Measurements from ENCODE around the gene GPD1L.

Gene GPD1L

GRCh38 chr3:32140943-32141342 is 34.5 kb downstream of the GPD1L start:
- DNase-seq, result no peak

DNA sequence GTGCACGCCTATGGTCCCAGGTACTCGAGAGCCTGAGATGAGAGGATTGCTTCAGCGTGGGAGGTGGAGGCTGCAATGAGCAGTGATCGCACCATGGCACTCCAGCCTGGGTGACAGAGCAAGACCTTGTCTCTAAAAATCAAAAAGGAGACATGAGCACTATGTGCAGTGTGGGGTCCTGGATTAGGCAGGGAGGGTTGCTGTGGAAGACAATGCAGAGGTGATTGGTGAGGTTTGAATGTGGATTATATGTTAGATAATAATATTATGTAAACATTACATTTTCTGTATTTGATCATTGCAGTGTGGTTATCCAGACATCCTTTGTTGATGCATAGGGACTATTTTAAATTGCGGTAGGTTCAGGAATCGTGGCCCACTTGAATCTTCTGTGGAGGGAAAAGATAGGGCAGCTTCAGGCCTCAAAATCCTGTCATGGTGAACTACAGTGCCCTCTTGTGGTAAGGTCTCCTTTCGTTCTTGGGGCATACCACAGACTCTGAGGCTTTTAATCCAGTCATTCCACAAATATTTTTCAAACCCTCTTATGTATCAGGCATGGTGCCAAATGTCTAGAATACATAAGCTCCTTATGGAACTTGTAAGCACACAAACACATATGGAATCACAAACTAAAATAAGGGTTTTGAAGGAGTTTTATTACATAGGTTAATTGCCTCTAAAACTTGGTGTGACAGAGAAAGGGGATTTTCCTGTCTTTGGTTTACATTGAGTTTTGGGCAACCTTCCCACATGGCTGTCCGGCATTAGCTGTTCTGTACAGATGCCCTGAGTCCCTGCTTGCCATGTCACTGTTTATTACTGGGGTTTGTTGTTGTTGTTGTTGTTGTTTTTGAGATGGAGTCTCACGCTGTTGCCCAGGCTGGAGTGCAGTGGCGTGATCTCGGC is 37.7 kb downstream of the GPD1L start:
- DNase-seq, result peak; percentile 68

DNA sequence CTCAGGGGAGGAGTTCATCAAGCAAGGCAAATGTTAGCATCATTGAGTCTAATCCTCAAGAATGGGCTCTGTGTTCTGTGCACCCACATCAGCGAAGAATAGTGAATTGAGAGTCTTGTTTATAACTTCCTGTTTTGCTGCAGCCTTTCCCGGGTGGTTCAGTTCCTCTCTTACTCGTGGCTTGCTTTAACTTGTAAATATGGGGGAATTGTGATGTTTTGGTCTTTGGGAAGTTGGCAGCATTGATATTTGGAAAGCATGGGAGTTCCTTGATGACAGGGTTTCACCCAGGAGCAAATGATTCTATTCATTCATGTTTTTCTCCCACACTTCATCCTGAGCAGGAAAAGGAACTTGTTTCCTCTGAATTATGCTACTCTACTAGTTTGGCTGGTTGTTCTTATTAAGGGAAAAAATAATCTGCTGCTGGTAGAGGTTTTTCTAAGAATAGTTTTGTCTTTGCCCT is 40.4 kb downstream of the GPD1L start:
- peak; percentile 78 for DNase-seq

- DNase-seq, result no peak
These were observed 41.1 kb downstream of the GPD1L start for GRCh38 chr3:32147509-32147908.

DNA sequence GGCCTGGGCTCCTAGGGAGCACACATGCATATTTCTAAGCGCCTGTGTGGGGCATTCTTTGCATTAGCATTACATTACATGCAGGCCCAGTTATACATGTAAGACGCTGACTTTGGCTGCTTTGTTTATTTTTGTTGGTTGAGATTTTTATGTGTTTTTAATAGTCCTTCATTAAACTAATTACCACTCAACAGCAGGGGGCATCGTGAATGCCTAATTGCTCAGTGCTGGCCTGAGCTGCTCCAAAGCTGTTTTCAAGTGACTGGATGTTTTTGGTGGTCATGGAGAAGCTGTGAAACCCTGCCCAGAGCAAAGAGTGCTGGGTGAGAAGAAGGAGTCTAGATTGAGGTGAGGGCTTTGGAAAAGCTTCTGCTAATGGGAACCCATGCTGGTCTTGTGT is 41.5 kb downstream of the GPD1L start:
- DNase-seq, result no peak

DNA sequence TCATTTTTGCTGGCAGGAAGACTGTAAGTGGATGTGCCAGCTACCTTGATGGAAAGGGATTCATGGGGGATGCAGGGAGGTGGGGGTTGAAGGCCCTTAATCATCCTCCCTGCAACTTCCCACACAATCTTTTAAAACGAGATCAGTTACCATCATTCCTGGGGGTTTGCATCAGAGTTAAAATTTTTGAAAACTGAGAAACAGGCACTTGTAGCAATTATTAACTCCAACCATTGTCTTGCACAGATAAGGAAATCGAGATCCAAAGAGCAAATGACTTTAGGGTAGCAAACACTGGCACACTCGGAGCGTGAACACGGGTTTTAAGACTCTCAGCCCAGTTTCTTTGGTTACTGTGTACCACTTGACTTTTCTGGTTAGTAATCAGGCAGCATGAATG is 41.9 kb downstream of the GPD1L start:
- no peak for DNase-seq

- DNase-seq, result no peak
These were observed 47.2 kb downstream of the GPD1L start for GRCh38 chr3:32153414-32154204.

GRCh38 chr3:32154205-32154579 is 47.8 kb downstream of the GPD1L start:
- DNase-seq, result no peak

DNA sequence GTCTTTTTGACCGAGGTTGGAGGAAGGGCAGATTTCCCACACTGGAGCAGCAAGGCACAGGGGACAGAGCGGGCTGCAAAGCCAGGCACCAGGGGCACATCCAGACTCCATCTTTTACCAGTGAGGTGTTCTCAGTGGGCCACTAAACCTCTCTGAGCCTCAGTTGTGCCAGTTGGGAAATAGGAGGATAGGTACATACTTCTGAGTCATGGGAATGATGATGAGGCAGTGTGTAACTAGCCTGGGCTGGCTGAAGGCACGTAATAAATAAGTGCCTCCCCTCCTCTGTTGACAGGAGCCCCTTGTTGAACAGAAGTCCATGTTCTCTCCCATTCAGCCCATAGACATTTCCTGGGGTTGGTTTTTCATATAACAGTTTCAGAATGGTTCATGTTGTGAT is 48.7 kb downstream of the GPD1L start:
- DNase-seq, result no peak

- no peak for DNase-seq
These were observed 51.3 kb downstream of the GPD1L start for GRCh38 chr3:32157600-32158264.

DNA sequence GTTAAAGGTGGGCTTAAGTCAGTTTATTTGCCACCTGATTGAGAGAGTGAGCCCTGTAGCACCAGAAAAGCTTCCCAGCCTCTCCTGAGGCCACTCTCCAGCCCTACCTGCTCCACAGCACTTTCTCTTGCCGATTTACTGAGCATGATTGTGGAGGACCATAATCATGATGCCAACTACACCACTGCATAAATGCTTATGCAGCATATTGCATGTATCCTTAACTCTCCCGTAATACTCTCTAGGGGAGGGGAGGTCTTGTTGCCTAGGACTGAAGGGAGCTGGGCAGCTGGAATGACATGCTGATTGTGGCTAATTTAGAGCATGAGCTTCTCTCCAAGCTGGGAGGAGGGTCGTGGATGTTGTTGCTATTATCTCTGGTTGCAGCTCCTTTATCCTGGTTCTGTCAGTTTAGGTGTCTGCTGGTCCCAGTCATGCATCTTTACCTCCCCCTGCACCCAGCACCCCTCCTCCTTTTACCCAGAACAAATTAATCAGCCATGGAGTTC is 54.3 kb downstream of the GPD1L start:
- no peak for DNase-seq

DNA sequence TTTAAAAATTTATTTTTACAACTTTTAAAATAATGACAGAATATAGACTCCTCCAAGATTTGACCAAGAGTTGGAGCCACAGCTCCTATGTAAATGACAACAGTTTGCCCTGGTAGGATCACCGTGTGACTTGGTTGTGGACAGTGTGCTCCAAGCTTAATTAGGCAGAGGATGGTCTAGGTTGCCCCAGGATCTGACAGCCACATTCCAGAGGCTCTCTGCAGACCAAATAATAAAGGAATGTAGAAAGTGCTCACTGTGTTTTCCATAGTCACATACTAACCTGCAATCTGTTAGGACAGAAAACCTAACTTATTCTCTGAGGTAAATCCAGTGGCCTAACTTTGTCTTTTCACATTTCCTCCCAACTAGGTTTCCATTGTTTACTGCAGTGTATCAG is 59.0 kb downstream of the GPD1L start:
- no peak for DNase-seq

GRCh38 chr3:32166654-32167053 is 60.2 kb downstream of the GPD1L start:
- no peak for DNase-seq

DNA sequence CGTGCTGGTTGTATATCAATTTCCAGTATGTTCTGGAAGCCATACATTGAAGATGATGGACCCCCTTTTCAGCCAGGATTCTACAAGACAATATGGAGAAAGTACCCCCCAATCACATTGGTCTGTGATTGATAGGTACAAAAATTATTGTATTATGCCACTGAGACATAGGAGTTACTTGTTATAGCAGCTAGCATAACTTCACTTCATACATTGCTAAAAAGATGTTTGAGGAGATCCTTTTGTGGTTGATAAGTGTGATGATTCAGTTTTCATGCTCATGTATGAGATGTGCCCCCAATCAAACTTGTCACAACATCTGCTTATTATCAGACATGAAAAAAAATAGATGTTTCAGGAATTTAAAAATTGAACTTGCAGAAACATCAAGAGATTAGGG is 66.0 kb downstream of the GPD1L start:
- no peak for DNase-seq

GRCh38 chr3:32175607-32176197 is 69.3 kb downstream of the GPD1L start:
- peak; percentile 57 for DNase-seq

- DNase-seq, result peak; percentile 47
These were observed 70.7 kb downstream of the GPD1L start for GRCh38 chr3:32176989-32177701.

DNA sequence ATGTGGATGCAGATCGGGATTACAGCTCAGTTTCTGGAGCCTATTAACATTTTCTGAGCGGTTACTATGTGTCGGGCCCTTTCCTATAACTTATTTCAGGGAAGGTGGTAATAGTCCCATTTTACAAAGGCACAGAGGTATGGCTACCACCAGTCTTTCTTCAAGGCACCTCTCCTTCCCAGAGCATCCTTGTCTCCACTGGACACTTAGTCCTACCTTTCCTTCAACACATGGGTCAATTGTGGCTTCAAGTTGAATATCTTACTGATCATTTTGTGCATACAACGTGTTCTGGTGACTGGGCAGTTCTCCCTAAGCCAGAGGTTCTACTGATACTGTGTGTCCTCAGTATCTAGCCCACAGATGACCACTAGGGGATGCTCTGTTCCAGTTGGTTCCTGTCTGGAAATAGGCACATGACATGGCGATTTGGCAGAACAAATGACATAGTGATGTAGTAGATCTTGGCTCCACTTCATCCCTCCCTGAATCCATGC is 71.3 kb downstream of the GPD1L start:
- DNase-seq, result peak; percentile 42

DNA sequence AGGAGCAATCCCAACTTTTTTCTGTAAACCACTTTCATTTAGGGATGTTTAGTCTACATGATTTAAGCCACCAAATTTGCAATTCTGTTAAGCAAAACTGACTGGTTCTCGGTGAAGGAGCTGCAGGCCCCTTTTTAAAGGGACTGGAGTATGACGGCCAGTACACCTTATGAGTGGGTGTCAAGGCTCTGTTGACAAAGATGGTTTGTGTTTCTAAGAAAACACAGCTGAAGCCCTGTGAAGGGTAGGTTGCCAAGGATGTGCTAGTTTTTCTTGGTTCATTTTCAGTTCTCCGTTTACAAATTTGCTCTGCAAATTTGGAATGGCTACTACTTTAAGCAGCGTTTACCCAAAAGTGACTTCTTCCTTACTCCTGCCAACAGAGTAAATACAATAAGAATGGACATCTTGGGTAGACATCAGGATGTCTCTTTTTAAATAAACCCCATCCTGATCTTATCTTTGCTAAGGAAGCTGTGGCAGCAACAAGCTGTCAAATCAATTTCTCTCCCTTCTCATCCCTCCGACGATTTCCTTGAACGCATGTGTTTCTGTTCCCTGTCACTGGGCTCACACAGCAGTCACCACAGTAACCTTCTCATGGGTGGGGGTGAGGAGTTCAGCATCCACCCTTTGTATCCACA is 73.8 kb downstream of the GPD1L start:
- no peak for DNase-seq

DNA sequence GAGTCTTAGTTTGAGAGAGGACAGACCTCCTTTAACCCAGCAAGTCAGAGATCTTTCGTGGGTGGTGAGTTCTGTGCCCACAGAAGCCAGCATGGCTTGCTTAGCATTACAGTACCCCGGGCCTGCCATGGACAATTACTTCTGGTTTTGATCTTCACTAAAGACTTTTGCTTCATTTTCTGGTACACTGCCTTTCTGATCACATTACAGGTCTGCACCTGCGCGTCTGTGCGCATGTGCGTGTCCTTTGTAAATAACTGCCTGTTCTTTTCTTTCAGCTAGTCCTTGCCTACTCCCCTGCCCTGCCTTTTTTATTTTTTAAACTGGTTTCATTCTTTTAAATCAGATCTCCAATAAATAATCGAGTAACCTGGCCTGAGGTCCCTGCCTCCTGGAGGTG is 74.9 kb downstream of the GPD1L start:
- DNase-seq, result no peak

- DNase-seq, result no peak
These were observed 75.4 kb downstream of the GPD1L start for GRCh38 chr3:32181796-32182195.

DNA sequence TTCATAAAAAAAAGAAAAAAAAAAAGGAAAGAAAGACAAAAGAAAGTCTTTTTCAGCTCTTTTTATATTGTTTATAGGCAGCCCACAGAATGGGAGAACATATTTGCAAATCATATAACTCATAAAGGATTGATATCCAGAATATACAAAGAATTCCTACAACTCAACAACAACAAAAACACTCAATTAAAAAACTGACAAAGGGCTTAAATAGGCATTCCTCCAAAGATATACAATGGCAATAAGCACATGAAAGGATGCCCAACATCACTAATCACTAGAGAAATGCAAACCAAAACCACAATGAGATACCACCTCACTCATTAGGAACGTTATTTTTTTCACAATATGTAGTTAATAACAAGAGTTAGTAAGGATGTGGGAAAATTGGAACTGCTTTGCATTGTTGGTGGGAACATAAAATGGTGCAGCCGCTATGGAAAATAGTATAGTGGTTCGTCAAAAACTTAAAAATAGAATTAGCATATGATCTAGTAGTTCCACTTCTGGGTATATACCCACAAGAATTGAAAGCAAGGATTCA is 77.8 kb downstream of the GPD1L start:
- no peak for DNase-seq

All from MV-4-11 (cell line).